Iris pigment epithelial cell (primary cell): ENCODE results near the gene PRCP.

Experiments used
- DNase-seq: peaks from one replicate; pipeline ENCODE4 v3.0.0-alpha.2; 2011; ENCODE audit warnings: low read depth

Gene PRCP

GRCh38 chr11:82906931-82907330, 6.7 kb upstream of the PRCP start:
- peak; percentile 17 for DNase-seq

- DNase-seq = peak; percentile 36
Observed at GRCh38 chr11:82906236-82906635, 6.0 kb upstream of the PRCP start.

GRCh38 chr11:82903843-82904586, 3.8 kb upstream of the PRCP start:
- no peak for DNase-seq

GRCh38 chr11:82902880-82903279, 2.6 kb upstream of the PRCP start:
- no peak for DNase-seq

- no peak for DNase-seq
Observed at GRCh38 chr11:82901922-82902485, 1.8 kb upstream of the PRCP start.

GRCh38 chr11:82901165-82901921, 1.1 kb upstream of the PRCP start, which contains the start of gene DDIAS:
Gene DDIAS (plus strand): TSS chr11:82901736. CDS start chr11:82914739, 13,003 bp downstream.
- DNase-seq = peak; percentile 99

- DNase-seq = no peak
Observed at GRCh38 chr11:82899957-82900276, 313 bp downstream of the PRCP start.

- no peak for DNase-seq
Observed at GRCh38 chr11:82899186-82899820, 927 bp downstream of the PRCP start.

- DNase-seq = no peak
Observed at GRCh38 chr11:82898241-82898640, 2.0 kb downstream of the PRCP start.

- DNase-seq = no peak
Observed at GRCh38 chr11:82896183-82896582, 4.0 kb downstream of the PRCP start.

- DNase-seq = no peak
Observed at GRCh38 chr11:82895437-82896091, 4.7 kb downstream of the PRCP start.

- no peak for DNase-seq
Observed at GRCh38 chr11:82892611-82893169, 7.5 kb downstream of the PRCP start.

- no peak for DNase-seq
Observed at GRCh38 chr11:82890936-82891335, 9.3 kb downstream of the PRCP start.

GRCh38 chr11:82890002-82890341, 10.3 kb downstream of the PRCP start:
- DNase-seq = no peak

GRCh38 chr11:82889133-82890001, 10.9 kb downstream of the PRCP start:
- DNase-seq = no peak

GRCh38 chr11:82883853-82884252, 16.4 kb downstream of the PRCP start:
- DNase-seq = no peak

- DNase-seq = no peak
Observed at GRCh38 chr11:82874646-82875523, 25.3 kb downstream of the PRCP start.

GRCh38 chr11:82873919-82874333, 26.3 kb downstream of the PRCP start:
- DNase-seq = no peak

GRCh38 chr11:82872377-82873150, 27.7 kb downstream of the PRCP start:
- DNase-seq = no peak
